HG03442 (cell line): Measurements from ENCODE around the gene HERC4.
"Not testable (repeated sequence)": the region's sequence is repeated elsewhere in the genome, so short reads cannot be mapped to it uniquely, and the experiment has no call there.

Experiments used
- ATAC-seq: cut with Tn5 transposase; IDR thresholded peaks from one replicate; pipeline ENCODE4 v1.9.1; 2021; ENCODE audit warnings: mild to moderate bottlenecking, moderate library complexity; ENCODE audit not compliant: unreplicated experiment

The HERC4 gene

GRCh38 chr10:68047554-68048327 is 27.3 kb downstream of the HERC4 start:
- no peak for ATAC-seq

GRCh38 chr10:68047122-68047521 is 28.0 kb downstream of the HERC4 start:
- no peak for ATAC-seq

GRCh38 chr10:68046642-68047041 is 28.4 kb downstream of the HERC4 start:
- no peak for ATAC-seq

- ATAC-seq: peak; percentile 49
Observed at GRCh38 chr10:68043030-68043429, 32.1 kb downstream of the HERC4 start.

- ATAC-seq: no peak
Observed at GRCh38 chr10:68032113-68032512, 43.0 kb downstream of the HERC4 start.

GRCh38 chr10:68027429-68027828 is 47.7 kb downstream of the HERC4 start:
- no peak for ATAC-seq

- no peak for ATAC-seq
Observed at GRCh38 chr10:68023292-68023691, 51.8 kb downstream of the HERC4 start.

- ATAC-seq: not testable (repeated sequence)
Observed at GRCh38 chr10:68022324-68022723, 52.8 kb downstream of the HERC4 start.

GRCh38 chr10:68016519-68016918 is 58.6 kb downstream of the HERC4 start:
- ATAC-seq: not testable (repeated sequence)

- ATAC-seq: no peak
Observed at GRCh38 chr10:68010426-68010940, 64.6 kb downstream of the HERC4 start.

- ATAC-seq: no peak
Observed at GRCh38 chr10:68007356-68007755, 67.7 kb downstream of the HERC4 start.

GRCh38 chr10:68001539-68001938 is 73.5 kb downstream of the HERC4 start:
- ATAC-seq: no peak

GRCh38 chr10:68001000-68001399 is 74.1 kb downstream of the HERC4 start:
- no peak for ATAC-seq

- ATAC-seq: no peak
Observed at GRCh38 chr10:67990093-67990492, 85.0 kb downstream of the HERC4 start.

GRCh38 chr10:67988606-67989005 is 86.5 kb downstream of the HERC4 start:
- no peak for ATAC-seq

GRCh38 chr10:67982603-67983002 is 92.5 kb downstream of the HERC4 start:
- ATAC-seq: not testable (repeated sequence)

- no peak for ATAC-seq
Observed at GRCh38 chr10:67978749-67979148, 96.3 kb downstream of the HERC4 start.

- no peak for ATAC-seq
Observed at GRCh38 chr10:67977251-67977650, 97.8 kb downstream of the HERC4 start.

GRCh38 chr10:67976292-67977245 is 98.5 kb downstream of the HERC4 start:
- ATAC-seq: no peak

GRCh38 chr10:67975871-67976270 is 99.2 kb downstream of the HERC4 start:
- no peak for ATAC-seq

- no peak for ATAC-seq
Observed at GRCh38 chr10:67971311-67971710, 103.8 kb downstream of the HERC4 start.

GRCh38 chr10:67969875-67970274 is 105.2 kb downstream of the HERC4 start:
- ATAC-seq: no peak
